ENCODE measurements around the gene IQCE. TPM values are rescaled to one million over a fixed set of nuclear protein-coding genes. Genes with fewer than 3 reads are reported as not detected.

The IQCE gene
- total RNA-seq, 6 donors from 2014 or later, result 18.0 to 51.3 (median 23.9) TPM

- peak in 1 of 4 donors; percentile 56 for TF ChIP-seq POLR2A (IDR thresholded peaks at IDR 0.05)
- TF ChIP-seq CTCF (IDR thresholded peaks at IDR 0.05), result peak in 2 of 6 experiments; percentile 17 to 41
- peak; percentile 66 to 94 (median 70) for TF ChIP-seq EP300 (IDR thresholded peaks at IDR 0.05)
- TF ChIP-seq POLR2AphosphoS5 (IDR thresholded peaks at IDR 0.05), result peak; percentile 88 to 91
- WGBS, 2 donors, result 23 to 30% methylated on average over 15 to 19 of the region's 39 CpGs
- H3K27me3 ChIP-seq, result no peaks in the 10 kb centered on the region
- H3K9me3 ChIP-seq, result no peaks in the 10 kb centered on the region
- peak overlapping the region; percentile 74 to 93 (median 85) for H3K27ac ChIP-seq
- peak overlapping the region in 3 of 4 donors; percentile 17 to 33 (median 27) for H3K4me3 ChIP-seq
- H3K36me3 ChIP-seq, result peaks cover 0 to under 1% (median 0%) of the 10 kb centered on the region in 4 donors
- peak; percentile 85 to 86 for ATAC-seq (ENCODE audit: low FRiP score in 2 of 2)
- DNase-seq, result peak; percentile 95 to 96
- peaks cover 62 to 90% (median 70%) of the 10 kb centered on the region in 4 donors for H3K4me1 ChIP-seq
Measured at GRCh38 chr7:2641406-2642393, 82.9 kb downstream of the IQCE start.

- Histone ChIP-seq H3K36me3 (peaks cover 0 to 20% (median 17%) of the 10 kb centered on the region in 4 donors), H3K27ac (peak overlapping the region in 2 of 4 donors; percentile 24 to 32), H3K27me3 (no peaks in the 10 kb centered on the region), H3K4me3 (no peak overlapping the region), H3K9me3 (no peaks in the 10 kb centered on the region), H3K4me1 (peaks cover 49 to 71% (median 54%) of the 10 kb centered on the region in 4 donors)
- DNase-seq, result peak in 1 of 2 donors; percentile 61
- no peak for TF ChIP-seq POLR2AphosphoS5 (IDR thresholded peaks at IDR 0.05)
- TF ChIP-seq POLR2A (IDR thresholded peaks at IDR 0.05), result no peak
- TF ChIP-seq CTCF (IDR thresholded peaks at IDR 0.05), result peak in 2 of 6 experiments; percentile 7 to 33
- no peak for TF ChIP-seq EP300 (IDR thresholded peaks at IDR 0.05)
- ATAC-seq (ENCODE audit: low FRiP score in 2 of 2), result no peak
- 83 to 84% methylated on average over 12 to 29 of the region's 29 CpGs for WGBS, 2 donors
Measured at GRCh38 chr7:2643386-2644219, 84.8 kb downstream of the IQCE start.

- peaks cover 0 to 22% (median 18%) of the 10 kb centered on the region in 4 donors for H3K36me3 ChIP-seq
- H3K4me3 ChIP-seq, result no peak overlapping the region
- ATAC-seq (ENCODE audit: low FRiP score in 2 of 2) (no peak), DNase-seq (no peak)
- H3K27ac ChIP-seq, result peak overlapping the region in 2 of 4 donors; percentile 24 to 32
- peaks cover 46 to 66% (median 51%) of the 10 kb centered on the region in 4 donors for H3K4me1 ChIP-seq
- H3K27me3 ChIP-seq, result no peaks in the 10 kb centered on the region
- no peaks in the 10 kb centered on the region for H3K9me3 ChIP-seq
- TF ChIP-seq POLR2AphosphoS5 (IDR thresholded peaks at IDR 0.05) (no peak), CTCF (IDR thresholded peaks at IDR 0.05) (no peak), EP300 (IDR thresholded peaks at IDR 0.05) (no peak), POLR2A (IDR thresholded peaks at IDR 0.05) (no peak)
- 74 to 100% methylated on average over 1 to 5 of the region's 6 CpGs for WGBS, 2 donors
Measured at GRCh38 chr7:2644220-2644561, 85.4 kb downstream of the IQCE start.

GRCh38 chr7:2644562-2645273 lies 85.9 kb downstream of the IQCE start:
- peaks cover 46 to 61% (median 49%) of the 10 kb centered on the region in 4 donors for H3K4me1 ChIP-seq
- peak overlapping the region in 1 of 4 donors; percentile 11 for H3K4me3 ChIP-seq
- H3K9me3 ChIP-seq, result no peaks in the 10 kb centered on the region
- peaks cover 0 to 27% (median 22%) of the 10 kb centered on the region in 4 donors for H3K36me3 ChIP-seq
- TF ChIP-seq CTCF (IDR thresholded peaks at IDR 0.05) (no peak), EP300 (IDR thresholded peaks at IDR 0.05) (no peak), POLR2A (IDR thresholded peaks at IDR 0.05) (no peak), POLR2AphosphoS5 (IDR thresholded peaks at IDR 0.05) (no peak)
- H3K27me3 ChIP-seq, result no peaks in the 10 kb centered on the region
- ATAC-seq (ENCODE audit: low FRiP score in 2 of 2), result no peak
- DNase-seq, result peak in 1 of 2 donors; percentile 73
- H3K27ac ChIP-seq, result peak overlapping the region in 3 of 4 donors; percentile 24 to 49 (median 32)
- 71% methylated on average over 18 of the region's 18 CpGs; no CpG with 5 or more reads in 1 of the 2 donors for WGBS, 2 donors

Measured in upper lobe of left lung (tissue), 6 donors.